NCI-H2107 treated with DMSO at 0.1 percent for 48 hours (cell line): ENCODE results near the gene FAM89A.
"Not testable (repeated sequence)": the region's sequence is repeated elsewhere in the genome, so short reads cannot be mapped to it uniquely, and the experiment has no call there.

ENCODE experiments used
- DNase-seq: peaks from one replicate; lab custom pipeline; 2025; ENCODE audit not compliant: unreplicated experiment; lab: John Stamatoyannopoulos, UW

The FAM89A gene

GRCh38 chr1:231057410-231057809 lies 17.4 kb upstream of the FAM89A start:
- no peak for DNase-seq

- DNase-seq = no peak
Observed at GRCh38 chr1:231055271-231055670, 15.2 kb upstream of the FAM89A start.

- DNase-seq = peak; percentile 48
Observed at GRCh38 chr1:231053493-231054162, 13.6 kb upstream of the FAM89A start.

GRCh38 chr1:231052777-231053176 lies 12.7 kb upstream of the FAM89A start:
- DNase-seq = no peak

- DNase-seq = not testable (repeated sequence)
Observed at GRCh38 chr1:231050932-231051331, 10.9 kb upstream of the FAM89A start.

GRCh38 chr1:231050395-231050794 lies 10.3 kb upstream of the FAM89A start:
- no peak for DNase-seq

GRCh38 chr1:231049121-231049979 lies 9.3 kb upstream of the FAM89A start:
- no peak for DNase-seq

- DNase-seq = not testable (repeated sequence)
Observed at GRCh38 chr1:231048419-231048818, 8.4 kb upstream of the FAM89A start.

GRCh38 chr1:231047529-231047928 lies 7.5 kb upstream of the FAM89A start:
- DNase-seq = not testable (repeated sequence)

- no peak for DNase-seq
Observed at GRCh38 chr1:231046730-231047395, 6.8 kb upstream of the FAM89A start.

- not testable (repeated sequence) for DNase-seq
Observed at GRCh38 chr1:231045921-231046729, 6.1 kb upstream of the FAM89A start.

- DNase-seq = no peak
Observed at GRCh38 chr1:231045286-231045685, 5.2 kb upstream of the FAM89A start.

- no peak for DNase-seq
Observed at GRCh38 chr1:231044588-231044987, 4.5 kb upstream of the FAM89A start.

GRCh38 chr1:231041719-231042261 lies 1.7 kb upstream of the FAM89A start:
- no peak for DNase-seq

- DNase-seq = no peak
Observed at GRCh38 chr1:231040800-231041718, 1.0 kb upstream of the FAM89A start.

GRCh38 chr1:231039161-231040018 lies 664 bp downstream of the FAM89A start:
- DNase-seq = no peak

GRCh38 chr1:231037585-231038517 lies 2.2 kb downstream of the FAM89A start:
- DNase-seq = no peak

- no peak for DNase-seq
Observed at GRCh38 chr1:231036416-231036815, 3.6 kb downstream of the FAM89A start.
